Panc1 (cell line): ENCODE measurements around the gene GNL1.

Experiments used
- CTCF ChIP-seq: fragments of 450-650 bp; IDR thresholded peaks from 2 replicates; pipeline ENCODE4 v1.5.1; 2017; ENCODE audit warnings: mild to moderate bottlenecking
- POLR2AphosphoS5 ChIP-seq: IDR thresholded peaks from 2 replicates; pipeline ENCODE4 v1.6.1; 2012; ENCODE audit warnings: mild to moderate bottlenecking, low read depth, low read length, moderate library complexity
- REST ChIP-seq, 2 experiments: IDR thresholded peaks; 2 replicates each; pipeline ENCODE4 v1.6.1; 2011 to 2012; ENCODE audit warnings: low read depth in 2 of 2, control low read depth in 1 of 2, low read length in 1 of 2, mild to moderate bottlenecking in 1 of 2, moderate library complexity in 1 of 2; ENCODE audit not compliant: insufficient read depth in 1 of 2

GRCh38 chr6:30495993-30496392 lies 60.3 kb downstream of the GNL1 start:
- no peak for TF ChIP-seq CTCF
- TF ChIP-seq POLR2AphosphoS5, result no peak
- no peak for TF ChIP-seq REST (IDR thresholded peaks at IDR 0.05; ENCODE audit: insufficient read depth in 1 of 2, low read depth in 2 of 2, low read length in 1 of 2)
